Vagina (tissue), 2 donors: ENCODE measurements around the gene GPER1.

Experiments used
- POLR2A ChIP-seq, 2 donors: fragments of 450-650 bp; IDR thresholded peaks; one replicate each; pipeline ENCODE4 v1.6.1; 2017; ENCODE audit warnings: antibody characterized with exemption in 2 of 2, mild to moderate bottlenecking in 2 of 2, moderate library complexity in 2 of 2
- TF ChIP-seq, protein P1 (sequence below), 3 experiments: fragments of 450-650 bp in 2 of 3; fragments of 200-600 bp in 1 of 3; sonication (generic) in 1 of 3; IDR thresholded peaks; one replicate each; pipeline ENCODE4 v1.5.1; 2017 to 2019; ENCODE audit warnings: antibody characterized with exemption in 3 of 3, mild to moderate bottlenecking in 2 of 3, moderate library complexity in 2 of 3

DNA sequence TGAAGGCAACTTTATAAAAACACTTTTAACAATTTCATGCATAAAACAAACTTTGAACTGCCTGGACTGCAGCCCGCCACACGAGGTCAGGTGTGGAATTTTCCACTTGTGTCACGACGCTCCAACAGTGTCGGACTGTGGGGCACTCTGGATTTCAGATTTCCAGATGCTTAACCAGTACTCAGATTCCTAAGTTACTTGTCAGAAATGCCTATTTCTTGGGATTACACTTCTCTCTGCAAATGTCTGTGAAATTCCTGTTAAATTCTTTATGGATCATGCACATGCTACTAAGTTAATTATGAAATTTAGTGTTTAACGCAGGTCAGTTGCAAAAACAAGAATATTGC, 473 bp upstream of the GPER1 start:
- no peak for TF ChIP-seq POLR2A (IDR thresholded peaks at IDR 0.05)
- TF ChIP-seq, protein P1, sequence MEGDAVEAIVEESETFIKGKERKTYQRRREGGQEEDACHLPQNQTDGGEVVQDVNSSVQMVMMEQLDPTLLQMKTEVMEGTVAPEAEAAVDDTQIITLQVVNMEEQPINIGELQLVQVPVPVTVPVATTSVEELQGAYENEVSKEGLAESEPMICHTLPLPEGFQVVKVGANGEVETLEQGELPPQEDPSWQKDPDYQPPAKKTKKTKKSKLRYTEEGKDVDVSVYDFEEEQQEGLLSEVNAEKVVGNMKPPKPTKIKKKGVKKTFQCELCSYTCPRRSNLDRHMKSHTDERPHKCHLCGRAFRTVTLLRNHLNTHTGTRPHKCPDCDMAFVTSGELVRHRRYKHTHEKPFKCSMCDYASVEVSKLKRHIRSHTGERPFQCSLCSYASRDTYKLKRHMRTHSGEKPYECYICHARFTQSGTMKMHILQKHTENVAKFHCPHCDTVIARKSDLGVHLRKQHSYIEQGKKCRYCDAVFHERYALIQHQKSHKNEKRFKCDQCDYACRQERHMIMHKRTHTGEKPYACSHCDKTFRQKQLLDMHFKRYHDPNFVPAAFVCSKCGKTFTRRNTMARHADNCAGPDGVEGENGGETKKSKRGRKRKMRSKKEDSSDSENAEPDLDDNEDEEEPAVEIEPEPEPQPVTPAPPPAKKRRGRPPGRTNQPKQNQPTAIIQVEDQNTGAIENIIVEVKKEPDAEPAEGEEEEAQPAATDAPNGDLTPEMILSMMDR (IDR thresholded peaks at IDR 0.05) = no peak
